Astrocyte of the spinal cord (primary cell): Measurements from ENCODE around the gene SHISA3.
A peak's percentile ranks its signal among the peaks of the same experiment; 100 is the strongest.
"Not testable (repeated sequence)": the region's sequence is repeated elsewhere in the genome, so short reads cannot be mapped to it uniquely, and the experiment has no call there.

Source experiments
- DNase-seq: peaks from one replicate; pipeline ENCODE4 v3.0.0; 2011; ENCODE audit warnings: low read depth, low spot score
- H3K4me3 ChIP-seq: 2 replicates; pipeline ENCODE4 v1.5.1; 2011; ENCODE audit warnings: low read depth, mild to moderate bottlenecking, low read length, moderate library complexity
- CTCF ChIP-seq: IDR thresholded peaks from 2 replicates; pipeline ENCODE4 v1.5.1; 2012; ENCODE audit warnings: low read depth, mild to moderate bottlenecking, low read length, inconsistent platforms
- in situ Hi-C: cut with HindIII; loops from 2 replicates; pipeline ENCODE4 v1.10.0; 2017; ENCODE audit warnings: low sequenced_read_pairs

SHISA3 gene

GRCh38 chr4:42366959-42367358 lies 30.3 kb upstream of the SHISA3 start:
- no peak overlapping the region for H3K4me3 ChIP-seq
- in situ Hi-C loops, result no loop called here
- DNase-seq, result no peak
- no peak for TF ChIP-seq CTCF

DNA sequence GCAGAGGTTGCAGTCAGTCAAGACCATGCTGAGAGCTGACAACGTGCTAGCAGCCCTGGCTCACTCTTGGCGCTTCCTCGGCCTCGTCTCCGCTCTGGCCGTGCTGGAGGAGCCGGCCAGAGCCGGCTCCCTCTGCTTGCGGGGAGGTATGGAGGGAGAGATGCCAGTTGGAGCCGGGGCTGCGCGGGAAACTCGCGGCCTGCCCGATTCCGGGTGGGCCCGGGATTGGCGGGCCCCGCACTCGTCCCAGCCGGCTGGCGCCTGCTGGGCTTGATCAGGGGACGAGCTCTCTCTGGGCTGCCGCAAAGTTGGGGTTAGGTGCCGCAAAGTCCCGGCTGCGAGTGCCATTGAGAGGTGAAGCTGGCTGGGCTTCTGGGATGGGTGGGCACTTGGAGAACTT lies 27.8 kb upstream of the SHISA3 start:
- TF ChIP-seq CTCF, result no peak
- in situ Hi-C loops, result no loop called here

DNA sequence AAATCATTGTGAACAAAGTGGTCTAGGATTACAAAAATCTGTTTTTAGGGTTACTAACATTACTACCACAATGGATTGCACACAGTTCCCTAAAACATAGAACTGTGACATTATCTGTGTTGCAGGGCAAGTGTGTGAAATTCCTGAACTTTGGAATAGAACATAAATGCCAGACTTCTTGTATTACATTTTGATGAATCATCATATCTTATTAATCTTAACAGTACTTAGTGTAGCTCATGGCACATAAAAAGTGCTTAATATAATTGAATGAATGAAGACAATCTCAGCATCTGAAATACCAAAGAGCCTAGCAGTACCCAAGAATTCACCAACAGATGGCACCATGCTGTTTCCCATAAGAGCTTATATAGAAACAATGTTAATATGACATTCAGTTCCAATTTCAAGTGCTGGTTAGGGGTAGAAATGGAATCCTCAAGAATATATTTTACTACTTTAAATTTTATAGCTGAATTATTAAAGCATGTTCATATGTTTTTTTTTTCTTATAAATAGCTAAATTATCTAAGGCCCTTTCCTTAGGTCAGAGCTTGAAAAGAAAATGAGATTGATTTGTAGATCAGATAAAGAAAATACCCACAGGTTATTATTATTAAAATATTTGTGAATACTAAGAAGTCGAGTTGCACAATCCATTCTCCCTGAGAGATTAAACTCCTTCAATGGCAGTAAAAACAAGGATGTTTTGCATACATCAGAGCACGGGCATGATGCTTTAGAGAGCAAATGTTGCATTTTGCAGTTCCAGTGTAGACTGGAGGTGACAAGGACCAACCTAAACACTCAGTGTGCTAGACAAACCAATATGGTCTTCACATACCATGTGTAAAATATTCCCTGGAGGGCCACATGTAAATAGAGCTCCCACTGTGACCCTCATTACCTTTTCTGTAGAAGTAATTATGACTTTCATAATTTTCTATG lies 25.7 kb upstream of the SHISA3 start:
- no peak overlapping the region for H3K4me3 ChIP-seq
- peak; percentile 58 for TF ChIP-seq CTCF
- peak; percentile 70 for DNase-seq
- in situ Hi-C loops, result no loop called here

More for the DNA sequence above, 27.8 kb upstream of the SHISA3 start:
- H3K4me3 ChIP-seq, result no peak overlapping the region
- no peak for DNase-seq

DNA sequence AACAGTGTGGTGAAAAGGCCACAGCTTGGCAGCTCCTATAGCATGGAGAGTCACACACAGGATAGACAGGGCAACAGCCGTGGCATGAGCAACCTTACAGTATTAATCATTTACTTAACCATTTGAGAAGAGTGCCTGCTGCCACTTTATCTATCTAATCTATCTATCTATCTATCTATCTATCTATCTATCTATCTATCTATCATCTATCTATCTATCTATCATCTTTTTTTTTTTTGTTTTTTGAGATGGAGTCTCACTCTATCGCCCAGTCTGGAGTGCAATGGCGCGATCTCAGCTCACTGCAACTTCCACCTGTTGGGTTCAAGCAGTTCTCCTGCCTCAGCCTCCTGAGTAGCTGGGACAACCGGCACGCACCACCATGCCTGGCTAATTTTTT lies 25.0 kb upstream of the SHISA3 start:
- in situ Hi-C loops, result not testable (repeated sequence)

DNA sequence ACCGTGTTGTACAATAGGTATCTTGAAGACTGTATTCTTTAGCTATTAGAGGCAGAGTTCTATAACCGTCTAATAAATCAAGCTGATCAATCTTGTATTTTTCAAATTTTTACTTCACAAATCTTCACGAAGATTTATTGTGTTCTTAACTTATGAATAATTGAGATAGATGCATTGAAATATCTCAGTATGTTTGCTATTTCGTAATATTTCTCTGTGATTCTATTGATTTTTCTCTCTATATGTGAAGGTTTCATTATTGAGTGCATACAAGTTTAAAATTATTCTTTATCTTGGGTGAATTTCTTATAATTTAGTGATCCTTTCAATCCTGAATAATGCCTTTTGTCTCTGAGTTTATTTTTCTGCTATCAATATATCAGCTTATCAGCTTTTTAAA lies 19.8 kb upstream of the SHISA3 start:
- H3K4me3 ChIP-seq, result no peak overlapping the region
- in situ Hi-C loops, result no loop called here
- TF ChIP-seq CTCF, result no peak
- DNase-seq, result no peak

More for the DNA sequence above, 25.0 kb upstream of the SHISA3 start:
- H3K4me3 ChIP-seq, DNase-seq: not testable (repeated sequence)

- no peak for TF ChIP-seq CTCF
- no peak for DNase-seq
- no peak overlapping the region for H3K4me3 ChIP-seq
- in situ Hi-C loops, result no loop called here
Measured at GRCh38 chr4:42381666-42382065, 15.6 kb upstream of the SHISA3 start.

- DNase-seq, result no peak
- H3K4me3 ChIP-seq, result no peak overlapping the region
- in situ Hi-C loops, result no loop called here
- no peak for TF ChIP-seq CTCF
Measured at GRCh38 chr4:42385516-42385915, 11.8 kb upstream of the SHISA3 start.
